Activated CD4-positive, CD25-positive, alpha-beta regulatory T cell treated with anti-CD3 and anti-CD28 coated beads, Interleukin-2, amount 50 U/mL, for 24 hours (primary cell): ENCODE data around the gene PLPPR5.

Experiments used
- ATAC-seq, 2 donors: fragments of 150-1000 bp; cut with Tn5 transposase; one replicate each; pipeline ENCODE4 v1.10.0; 2021; ENCODE audit warnings: mild to moderate bottlenecking in 1 of 2, moderate library complexity in 1 of 2

Gene PLPPR5

DNA sequence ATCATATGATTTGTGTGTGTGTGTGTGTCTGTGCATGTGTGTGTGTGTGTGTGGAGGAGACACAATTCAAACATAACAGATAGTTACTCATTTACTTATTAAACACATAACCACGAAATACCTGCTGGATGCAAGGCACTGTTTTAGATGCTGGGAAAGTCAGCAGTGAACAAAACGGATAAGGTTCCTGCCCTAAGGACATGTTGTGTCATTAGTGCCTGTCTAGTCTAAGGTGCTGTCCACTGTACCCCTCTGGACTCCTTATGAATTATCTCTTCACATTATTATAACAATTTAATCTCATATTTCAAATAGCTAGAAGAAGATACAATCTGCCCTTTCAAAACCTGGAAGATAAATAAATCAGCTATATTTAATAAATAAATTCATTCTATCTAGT is 162.4 kb downstream of the PLPPR5 start:
- ATAC-seq: no peak
